GM21825 (cell line): ENCODE results near the gene FAM168B.

Experiments used
- ATAC-seq: cut with Tn5 transposase; IDR thresholded peaks from one replicate; pipeline ENCODE4 v1.9.1; 2021; ENCODE audit warnings: mild to moderate bottlenecking, moderate library complexity; ENCODE audit not compliant: unreplicated experiment

Gene FAM168B

GRCh38 chr2:131027566-131028528, 65.4 kb downstream of the FAM168B start:
- no peak for ATAC-seq

- no peak for ATAC-seq
Measured at GRCh38 chr2:131026919-131027318, 66.3 kb downstream of the FAM168B start.

- no peak for ATAC-seq
Measured at GRCh38 chr2:131023758-131024157, 69.5 kb downstream of the FAM168B start.

- no peak for ATAC-seq
Measured at GRCh38 chr2:131022731-131023130, 70.5 kb downstream of the FAM168B start.

GRCh38 chr2:131016826-131017741, 76.2 kb downstream of the FAM168B start:
- no peak for ATAC-seq

- ATAC-seq = no peak
Measured at GRCh38 chr2:131015764-131016163, 77.5 kb downstream of the FAM168B start.

- no peak for ATAC-seq
Measured at GRCh38 chr2:131014141-131014540, 79.1 kb downstream of the FAM168B start.

GRCh38 chr2:131011486-131011885, 81.8 kb downstream of the FAM168B start:
- no peak for ATAC-seq

GRCh38 chr2:131010566-131010965, 82.7 kb downstream of the FAM168B start:
- ATAC-seq = no peak

GRCh38 chr2:131009713-131010475, 83.4 kb downstream of the FAM168B start:
- ATAC-seq = no peak

- ATAC-seq = no peak
Measured at GRCh38 chr2:131008967-131009366, 84.3 kb downstream of the FAM168B start.

GRCh38 chr2:131006561-131006960, 86.7 kb downstream of the FAM168B start:
- ATAC-seq = no peak

GRCh38 chr2:131005216-131005935, 87.9 kb downstream of the FAM168B start:
- ATAC-seq = no peak

- ATAC-seq = no peak
Measured at GRCh38 chr2:131004446-131005209, 88.6 kb downstream of the FAM168B start.

GRCh38 chr2:130998561-130998960, 94.7 kb downstream of the FAM168B start:
- no peak for ATAC-seq
